Adrenal gland (tissue), 5 donors: Measurements from ENCODE around the gene HS2ST1.

Experiments used
- POLR2A ChIP-seq, 2 donors: fragments of 450-650 bp; IDR thresholded peaks; one replicate each; pipeline ENCODE4 v1.6.1; 2017; ENCODE audit warnings: antibody characterized with exemption in 2 of 2, mild to moderate bottlenecking in 2 of 2, moderate library complexity in 1 of 2
- TF ChIP-seq, protein P1 (sequence below), 6 experiments: fragments of 450-650 bp in 4 of 6; fragments of 200-600 bp in 2 of 6; sonication (generic) in 1 of 6; IDR thresholded peaks; 1 replicate in 5 of 6; 2 replicates in 1 of 6; pipeline versions ENCODE4 v1.5.1 to v1.8.0; 2016 to 2021; ENCODE audit warnings: antibody characterized with exemption in 6 of 6, mild to moderate bottlenecking in 2 of 6, moderate library complexity in 1 of 6
- donor health status: DM: no; HTN: no; CAD: no.

- no peak for TF ChIP-seq POLR2A (IDR thresholded peaks at IDR 0.05)
- TF ChIP-seq, protein P1, sequence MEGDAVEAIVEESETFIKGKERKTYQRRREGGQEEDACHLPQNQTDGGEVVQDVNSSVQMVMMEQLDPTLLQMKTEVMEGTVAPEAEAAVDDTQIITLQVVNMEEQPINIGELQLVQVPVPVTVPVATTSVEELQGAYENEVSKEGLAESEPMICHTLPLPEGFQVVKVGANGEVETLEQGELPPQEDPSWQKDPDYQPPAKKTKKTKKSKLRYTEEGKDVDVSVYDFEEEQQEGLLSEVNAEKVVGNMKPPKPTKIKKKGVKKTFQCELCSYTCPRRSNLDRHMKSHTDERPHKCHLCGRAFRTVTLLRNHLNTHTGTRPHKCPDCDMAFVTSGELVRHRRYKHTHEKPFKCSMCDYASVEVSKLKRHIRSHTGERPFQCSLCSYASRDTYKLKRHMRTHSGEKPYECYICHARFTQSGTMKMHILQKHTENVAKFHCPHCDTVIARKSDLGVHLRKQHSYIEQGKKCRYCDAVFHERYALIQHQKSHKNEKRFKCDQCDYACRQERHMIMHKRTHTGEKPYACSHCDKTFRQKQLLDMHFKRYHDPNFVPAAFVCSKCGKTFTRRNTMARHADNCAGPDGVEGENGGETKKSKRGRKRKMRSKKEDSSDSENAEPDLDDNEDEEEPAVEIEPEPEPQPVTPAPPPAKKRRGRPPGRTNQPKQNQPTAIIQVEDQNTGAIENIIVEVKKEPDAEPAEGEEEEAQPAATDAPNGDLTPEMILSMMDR (IDR thresholded peaks at IDR 0.05): no peak
Measured at GRCh38 chr1:87072904-87073303, 158.5 kb downstream of the HS2ST1 start.
